Bone marrow (tissue), 2 donors: ENCODE results near the gene TLL2.

Source experiments
- DNase-seq, 2 donors: peaks; one replicate each; lab custom pipeline; 2025; lab: John Stamatoyannopoulos, UW

Gene TLL2

DNA sequence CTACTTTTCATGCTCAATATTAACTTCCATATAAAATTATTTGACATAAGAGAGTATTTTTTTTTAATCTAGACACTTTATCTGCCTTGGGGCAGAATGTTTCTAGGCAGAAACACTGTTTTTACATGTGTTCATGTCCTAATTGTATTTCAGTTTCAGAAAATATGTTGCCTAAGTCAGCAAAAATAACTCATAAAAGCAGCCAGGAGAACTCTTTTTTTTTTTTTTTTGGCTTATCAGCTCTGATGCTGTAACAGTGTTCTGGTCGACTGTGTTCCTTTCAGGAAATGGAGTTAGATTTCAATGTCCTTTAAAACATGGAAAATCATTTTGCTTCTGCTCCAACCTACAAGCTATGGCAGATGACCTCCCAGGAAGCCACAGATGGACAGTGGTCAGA lies 91.7 kb downstream of the TLL2 start:
- no peak for DNase-seq

DNA sequence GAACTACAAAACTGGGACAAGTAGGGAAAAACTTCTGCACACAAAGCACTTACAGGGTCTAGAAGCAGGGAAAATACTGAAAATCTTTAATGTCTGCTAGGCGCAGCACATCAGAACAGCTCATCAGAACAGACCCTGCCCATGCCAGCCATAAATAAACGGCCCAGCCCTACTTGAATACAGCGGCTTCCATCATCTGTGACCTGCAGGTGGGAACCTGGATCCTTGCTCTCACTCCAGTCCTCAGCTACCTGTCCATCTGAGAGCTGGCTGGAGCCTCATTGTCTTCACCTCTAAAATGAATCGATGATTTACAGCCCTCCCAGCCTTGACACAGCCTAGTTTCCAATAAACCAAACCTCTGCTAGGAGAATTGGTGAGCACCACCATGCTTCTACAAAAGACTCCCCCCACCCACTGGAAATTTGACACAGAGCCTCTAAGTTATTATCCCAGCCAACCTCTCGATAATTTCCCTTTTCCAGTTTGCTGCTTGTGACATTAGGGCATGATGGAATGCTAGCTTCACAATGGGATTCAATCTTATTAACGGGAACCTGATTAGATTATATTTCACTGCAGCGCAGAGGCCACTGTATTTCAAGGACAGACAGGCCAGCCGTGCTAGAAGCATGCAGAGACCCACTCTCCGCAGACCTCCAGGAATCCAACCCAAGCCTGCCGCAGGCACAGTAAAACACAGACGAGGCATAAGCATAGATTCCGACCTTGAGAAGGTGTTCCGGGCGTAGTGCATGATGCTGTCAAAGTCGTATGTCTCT lies 93.3 kb downstream of the TLL2 start:
- DNase-seq = no peak

DNA sequence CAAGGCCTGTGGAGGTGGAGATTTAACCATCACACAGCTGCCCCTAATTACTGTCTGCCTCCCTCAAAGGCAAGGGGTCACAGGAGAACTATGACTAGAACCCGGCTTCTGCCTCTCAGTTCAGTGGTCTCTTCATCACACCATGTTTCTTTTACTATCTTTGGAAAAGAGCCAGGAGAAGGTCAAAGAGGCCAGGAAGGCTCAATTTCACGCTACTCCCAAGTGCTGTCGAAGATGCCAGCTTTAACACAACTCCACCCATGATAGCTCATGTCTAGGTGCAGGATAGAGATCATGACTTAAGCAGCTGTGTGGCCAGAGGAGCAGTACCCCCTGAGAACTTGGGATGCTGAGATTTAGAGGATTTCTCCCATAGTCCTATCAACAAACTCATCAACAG lies 94.4 kb downstream of the TLL2 start:
- no peak for DNase-seq

DNA sequence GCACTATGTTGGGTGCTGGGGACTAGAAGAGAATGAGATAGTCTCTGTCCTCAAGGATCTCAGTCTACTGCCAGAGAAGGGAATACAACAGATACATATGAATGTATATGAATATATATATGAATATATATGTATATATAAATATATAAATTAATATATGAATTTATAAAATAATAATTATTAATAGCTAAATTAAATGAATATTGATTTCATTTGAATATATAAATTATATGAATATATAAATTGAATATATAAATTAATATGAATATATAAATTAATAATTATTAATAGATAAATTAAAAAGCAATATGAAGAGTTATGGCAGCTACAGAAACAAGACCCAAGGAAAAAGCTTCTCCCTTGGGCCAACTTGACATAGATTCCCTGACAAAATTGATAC lies 95.1 kb downstream of the TLL2 start:
- no peak for DNase-seq

DNA sequence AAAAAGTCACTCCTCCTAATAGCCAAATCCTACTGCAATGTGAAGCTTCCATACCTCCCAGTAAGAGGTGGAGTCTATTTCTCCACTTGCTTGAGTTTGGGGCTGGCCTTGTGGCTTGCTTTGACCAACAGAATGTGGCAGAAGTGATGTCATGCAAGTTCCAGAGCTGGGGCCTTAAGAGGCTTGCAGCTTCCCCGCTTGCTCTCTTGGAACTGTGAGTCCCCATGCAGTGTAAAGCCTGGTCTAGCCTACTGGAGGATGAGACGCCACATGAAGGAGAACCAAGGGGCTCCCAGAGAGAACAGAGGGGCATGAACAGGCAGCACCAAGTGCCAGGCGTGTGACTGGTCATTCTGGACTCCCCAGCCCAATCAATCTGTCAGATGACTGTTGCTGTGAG lies 96.3 kb downstream of the TLL2 start:
- no peak for DNase-seq

DNA sequence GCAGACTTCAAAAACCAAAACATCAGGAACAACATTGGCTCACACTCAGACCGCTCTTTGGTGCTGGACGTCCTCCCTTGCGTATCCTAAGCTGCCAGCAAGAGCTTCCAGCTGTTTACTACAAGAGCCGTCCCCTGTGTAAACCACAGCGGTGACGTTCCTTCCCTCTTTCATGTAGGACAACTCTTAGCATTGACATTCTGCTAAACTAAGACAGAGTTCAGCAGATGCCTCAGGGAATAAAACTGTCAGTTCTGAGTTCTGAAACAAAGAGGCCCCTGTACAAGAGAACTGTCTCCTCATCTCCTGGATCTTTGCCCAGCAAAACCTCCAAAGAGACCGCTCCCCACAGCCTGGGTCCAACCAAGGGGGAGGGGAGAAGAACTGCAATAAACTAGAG lies 97.1 kb downstream of the TLL2 start:
- no peak for DNase-seq

DNA sequence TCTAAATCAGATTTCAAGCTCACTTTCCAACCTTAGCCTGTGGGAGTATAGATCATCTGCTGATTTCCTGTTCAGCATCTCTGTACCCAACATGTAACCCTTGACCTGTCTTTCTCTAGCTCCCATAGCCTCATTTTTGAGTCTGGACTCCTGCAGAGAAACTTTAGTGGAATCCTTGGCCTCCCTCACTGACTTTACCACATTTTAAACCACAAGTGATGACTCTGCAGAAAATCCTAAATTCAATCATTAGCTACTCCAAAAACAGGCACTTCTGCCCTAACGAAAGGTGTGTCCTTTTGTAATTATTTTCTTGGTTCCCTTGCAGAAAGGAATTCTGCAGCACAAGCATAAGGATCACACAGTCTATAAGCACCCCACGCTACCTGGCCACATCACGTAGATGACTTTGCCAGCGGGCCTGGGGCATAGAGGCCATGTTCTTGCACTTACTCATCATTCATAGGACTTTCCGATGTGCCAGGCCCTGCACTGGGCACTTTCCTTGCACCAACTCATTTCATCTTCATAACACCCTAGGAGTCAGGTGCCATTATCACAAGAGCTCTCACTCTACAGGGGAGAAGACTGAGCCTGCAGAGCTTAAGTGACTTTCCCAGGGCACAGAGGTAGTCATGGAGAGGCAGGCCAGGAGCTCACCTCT lies 97.7 kb downstream of the TLL2 start:
- DNase-seq = no peak

DNA sequence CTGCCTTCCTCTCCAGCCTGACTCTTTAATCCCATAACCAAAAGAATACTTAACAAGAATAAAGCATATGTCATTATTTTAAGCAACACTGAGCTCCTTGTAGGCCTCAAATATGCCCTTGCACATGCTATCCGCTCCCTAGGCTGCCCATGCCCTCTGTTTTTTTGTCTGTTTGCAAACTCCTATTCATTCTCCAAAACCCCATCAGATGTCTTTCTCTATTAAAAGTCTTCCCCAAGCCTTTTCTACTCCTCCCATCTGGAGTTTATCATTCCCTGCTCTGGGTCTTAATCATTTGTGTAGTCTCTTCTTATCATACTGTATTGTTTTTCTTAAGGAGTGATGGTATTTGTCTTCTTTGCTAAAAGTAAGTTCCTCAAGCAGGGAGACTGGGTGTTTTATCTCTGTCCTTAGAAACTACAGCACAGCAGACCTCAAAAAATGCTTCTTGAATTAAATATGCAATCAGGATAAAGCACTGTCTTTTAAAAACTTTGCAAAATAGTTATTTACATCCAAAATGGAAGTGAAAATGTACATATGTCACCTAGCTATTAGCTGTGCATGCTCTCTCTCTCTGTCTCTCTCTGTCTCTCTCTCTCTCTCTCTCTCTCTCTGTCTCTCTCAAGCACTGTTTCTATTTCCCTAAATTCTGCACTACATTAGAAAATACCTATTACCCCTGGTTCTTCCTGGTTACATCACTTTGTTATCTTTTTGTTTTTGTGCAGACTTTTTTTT lies 98.4 kb downstream of the TLL2 start:
- no peak for DNase-seq

DNA sequence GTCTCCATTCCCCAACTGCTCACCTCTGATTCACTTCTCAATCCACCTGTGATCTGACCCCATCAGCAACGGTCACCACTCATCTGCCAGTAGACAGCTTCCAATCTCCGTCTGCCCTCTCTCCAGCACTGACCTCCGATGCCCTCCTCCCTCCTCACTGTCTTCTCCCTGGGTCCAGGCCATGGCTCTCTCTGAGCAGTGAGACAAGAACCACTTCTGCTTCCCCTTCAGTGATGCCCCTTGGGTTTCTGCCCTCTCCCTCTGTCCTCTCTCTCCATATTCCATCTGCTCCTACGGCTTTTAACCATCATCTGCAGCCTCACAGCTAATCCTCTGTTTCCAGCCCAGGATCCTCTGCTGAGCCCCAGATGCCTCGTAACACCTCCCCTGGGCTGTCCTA lies 99.4 kb downstream of the TLL2 start:
- DNase-seq = no peak

DNA sequence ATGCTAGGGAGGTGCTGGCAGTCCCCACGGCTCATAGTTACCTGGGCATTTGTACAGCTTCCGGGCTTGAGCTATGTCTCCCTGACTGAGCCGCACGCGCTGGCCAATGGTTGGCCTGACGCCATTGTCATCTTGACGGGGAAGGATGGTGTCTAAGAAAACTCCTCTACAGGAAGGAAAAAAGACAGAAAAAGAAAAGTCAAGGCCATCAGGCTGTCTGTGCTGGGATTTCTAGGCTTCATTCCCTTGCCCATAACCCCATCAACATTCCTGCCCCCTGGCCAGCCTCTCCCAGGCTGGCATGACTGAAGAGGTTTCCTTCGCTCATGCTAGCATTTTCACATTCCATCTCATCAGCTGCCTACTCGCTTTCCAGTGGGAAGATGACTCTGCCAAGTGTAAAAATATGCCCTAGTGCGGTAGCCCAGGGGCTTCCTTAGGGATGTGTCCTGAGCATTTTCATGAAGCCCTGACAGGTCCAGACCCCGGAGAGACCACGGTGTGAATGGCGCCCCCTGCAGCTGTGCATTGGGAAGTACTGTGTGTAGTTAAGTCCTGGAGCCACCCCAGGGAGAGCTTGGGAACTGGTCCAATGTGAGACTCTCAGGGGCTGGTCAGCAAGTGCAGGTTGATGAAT lies 100.5 kb downstream of the TLL2 start:
- DNase-seq = no peak

DNA sequence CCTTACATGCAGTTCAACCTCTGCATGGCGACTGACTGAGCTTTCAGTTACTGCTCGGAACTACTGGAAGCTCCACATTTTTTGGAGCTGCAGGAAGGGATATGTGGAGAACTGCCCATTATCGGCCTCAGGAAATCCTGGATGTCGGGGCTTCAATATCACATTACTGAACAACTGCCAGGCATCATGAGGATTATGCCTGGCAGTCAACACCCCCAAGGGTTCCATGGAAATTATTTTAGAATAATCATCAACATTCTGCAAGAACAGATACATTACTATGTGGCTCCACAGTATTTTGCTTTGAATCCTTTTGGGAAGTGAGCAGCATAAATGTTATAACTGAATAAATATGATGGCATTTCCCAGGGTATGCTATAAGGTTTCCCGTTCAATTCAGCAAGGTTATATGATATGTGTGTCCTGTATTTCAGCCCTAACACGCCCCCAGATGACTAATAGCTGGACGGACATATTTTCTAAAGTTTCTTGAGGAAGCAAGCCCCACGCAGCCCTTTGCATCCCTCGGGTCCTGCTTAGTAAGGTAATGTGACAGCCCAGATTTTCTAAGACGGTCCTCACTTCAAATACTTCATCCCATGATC lies 101.9 kb downstream of the TLL2 start:
- DNase-seq = no peak

DNA sequence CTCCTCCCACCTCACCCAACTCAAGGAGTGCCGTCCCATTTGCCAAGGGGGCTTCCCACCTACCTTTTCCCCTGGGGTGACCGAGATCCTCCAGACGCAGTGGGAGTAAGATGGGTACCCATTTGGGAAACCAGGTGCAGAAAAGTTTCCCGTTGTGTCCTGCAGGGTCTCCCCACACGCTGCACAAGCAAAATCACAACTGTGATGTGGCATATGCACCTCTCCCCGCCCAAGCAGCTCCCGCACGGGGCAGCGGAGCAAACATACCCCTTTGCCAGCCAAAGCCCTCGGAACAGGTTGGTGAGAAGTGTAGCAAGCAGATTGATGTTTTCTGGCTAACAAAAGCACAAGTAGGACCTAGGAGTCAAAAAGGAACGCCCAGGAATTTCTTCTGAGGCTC lies 103.4 kb downstream of the TLL2 start:
- DNase-seq = no peak

DNA sequence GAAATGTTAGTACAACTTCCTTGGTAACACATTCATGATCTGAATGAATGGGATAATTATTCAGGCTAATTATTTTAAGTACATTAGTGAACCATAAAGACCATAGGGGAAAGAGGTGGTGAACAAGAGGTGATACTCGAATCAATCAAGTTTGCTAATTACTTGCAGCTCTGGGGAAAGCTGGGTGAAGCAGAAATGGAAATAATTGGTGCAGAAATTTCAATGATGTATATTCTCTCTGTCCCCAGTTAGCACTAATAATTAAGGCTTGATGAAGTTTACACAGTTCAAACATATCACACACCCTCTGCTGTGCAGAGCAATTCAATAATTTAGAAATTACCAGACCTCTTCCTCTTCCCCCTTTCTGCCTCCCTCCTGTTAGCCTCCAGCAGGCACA lies 105.5 kb downstream of the TLL2 start:
- no peak for DNase-seq

DNA sequence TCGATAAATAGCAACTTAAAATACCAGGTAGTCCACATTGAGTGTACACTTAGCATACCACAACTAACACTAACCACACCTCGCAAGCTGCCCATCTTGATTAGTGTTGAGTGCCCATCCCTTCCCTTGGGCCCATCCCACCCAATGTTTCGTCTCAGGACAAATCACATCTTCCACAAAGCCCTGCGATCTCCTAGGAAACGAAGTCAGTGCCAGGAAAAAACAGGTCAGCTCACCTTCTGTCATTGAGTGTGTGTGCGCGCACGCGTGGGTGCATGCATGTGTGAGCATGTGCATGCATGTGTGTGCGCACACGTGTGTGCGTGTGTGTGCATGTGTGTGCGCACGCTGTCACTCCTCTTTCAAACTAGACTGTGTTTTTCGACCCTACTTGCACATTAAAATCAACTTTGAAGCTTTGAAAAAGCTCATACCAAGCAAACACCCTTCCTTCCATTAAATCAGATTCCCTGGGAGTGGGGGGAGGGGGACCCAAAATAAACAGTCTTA lies 106.1 kb downstream of the TLL2 start:
- DNase-seq = no peak

DNA sequence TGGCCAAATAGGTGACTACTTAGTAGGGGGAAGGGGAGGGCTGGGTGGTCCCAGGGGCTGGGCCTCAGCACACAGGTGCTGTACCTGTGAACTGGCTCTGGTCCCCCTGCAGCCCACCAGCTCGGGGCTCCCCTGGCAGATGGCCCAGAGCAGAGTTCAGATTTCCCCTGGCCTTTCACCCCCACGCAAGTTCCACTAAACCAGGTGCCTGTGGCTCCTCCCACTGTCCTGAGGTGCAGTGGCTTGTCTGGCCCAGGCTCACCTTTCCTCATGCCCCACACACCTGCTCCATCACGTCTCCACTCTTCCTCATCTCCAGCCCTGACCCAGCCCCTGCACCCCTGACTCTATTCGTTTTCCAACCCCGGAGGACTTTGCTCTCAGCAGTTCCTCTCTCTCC lies 107.6 kb downstream of the TLL2 start:
- DNase-seq = no peak

DNA sequence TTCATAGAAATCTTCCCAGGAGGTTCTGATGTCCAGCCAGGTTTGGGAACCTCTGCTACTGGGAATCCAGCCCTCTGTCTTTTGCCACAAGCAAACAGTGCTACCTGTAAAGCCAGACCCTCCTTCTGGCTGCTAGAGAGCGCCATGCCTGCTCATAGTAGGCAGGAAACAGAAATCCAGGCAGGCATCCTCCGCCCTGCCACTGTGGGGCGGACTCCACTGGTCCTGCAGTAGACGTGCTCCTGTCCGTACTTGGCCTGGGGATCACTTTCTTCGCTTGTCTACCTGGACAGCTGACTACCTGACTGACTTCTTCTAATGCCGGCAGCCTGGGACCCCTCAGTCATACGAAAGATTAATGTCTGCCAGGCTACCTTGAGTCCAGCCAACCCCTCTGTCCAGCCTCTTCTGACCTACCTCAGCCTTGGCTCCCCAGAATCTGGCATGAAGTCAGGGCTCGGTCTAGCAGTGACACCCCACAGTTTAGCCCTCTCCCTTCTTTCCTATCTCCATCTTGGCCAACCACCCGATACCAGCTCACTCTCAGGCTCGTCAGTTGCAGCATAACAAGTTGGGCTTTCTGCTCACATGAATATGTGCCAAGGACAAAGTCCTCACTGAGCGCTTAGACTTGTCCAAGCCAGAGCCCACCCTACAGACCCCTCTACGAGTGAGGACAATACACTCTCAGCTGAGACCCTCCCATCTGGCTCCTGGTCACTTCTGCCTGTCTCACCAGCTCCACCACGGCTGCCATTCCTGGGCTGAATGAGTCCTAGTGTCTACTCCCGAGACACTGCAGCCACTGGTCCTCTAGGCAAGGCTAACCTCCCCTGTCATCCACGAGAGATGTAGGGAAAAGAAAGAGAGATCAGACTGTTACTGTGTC lies 111.1 kb downstream of the TLL2 start:
- no peak for DNase-seq

DNA sequence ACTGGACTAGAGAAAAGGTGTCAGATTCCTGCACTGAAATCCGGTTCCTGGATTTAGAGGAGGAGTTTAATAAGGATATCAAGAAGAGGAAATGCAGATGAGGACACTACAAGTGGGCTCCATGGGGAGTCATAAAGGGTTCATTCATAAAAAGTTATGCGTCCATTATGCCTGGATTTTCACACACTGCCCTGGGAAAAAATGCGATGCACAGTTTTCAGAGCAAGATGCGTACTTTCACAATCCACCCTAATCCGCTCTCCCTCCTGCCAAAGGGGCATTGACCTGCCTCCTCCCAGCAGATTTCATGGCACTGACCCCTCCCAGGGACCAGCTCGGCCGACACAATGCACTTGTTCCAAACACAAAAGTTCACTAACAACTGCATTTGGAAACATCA lies 112.7 kb downstream of the TLL2 start:
- DNase-seq = no peak

DNA sequence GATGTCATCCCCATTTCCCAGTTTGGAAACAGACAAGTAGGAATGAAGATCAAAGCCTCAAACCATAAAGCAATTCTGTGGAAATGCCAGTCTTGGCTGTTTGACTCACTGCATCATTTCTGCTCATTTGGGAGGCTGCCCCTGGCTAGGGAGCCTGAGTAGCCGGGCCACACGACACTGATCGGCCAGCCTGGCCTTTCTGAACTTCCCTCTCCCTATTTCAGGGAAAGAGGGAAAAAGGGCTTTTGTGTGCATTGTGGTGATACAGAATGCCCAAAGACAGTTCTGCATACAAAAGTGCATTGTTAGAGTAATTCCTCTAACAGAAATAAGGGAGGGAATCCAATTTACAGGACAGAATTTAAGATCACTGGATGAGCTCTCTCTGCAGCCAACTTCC lies 113.3 kb downstream of the TLL2 start:
- no peak for DNase-seq

DNA sequence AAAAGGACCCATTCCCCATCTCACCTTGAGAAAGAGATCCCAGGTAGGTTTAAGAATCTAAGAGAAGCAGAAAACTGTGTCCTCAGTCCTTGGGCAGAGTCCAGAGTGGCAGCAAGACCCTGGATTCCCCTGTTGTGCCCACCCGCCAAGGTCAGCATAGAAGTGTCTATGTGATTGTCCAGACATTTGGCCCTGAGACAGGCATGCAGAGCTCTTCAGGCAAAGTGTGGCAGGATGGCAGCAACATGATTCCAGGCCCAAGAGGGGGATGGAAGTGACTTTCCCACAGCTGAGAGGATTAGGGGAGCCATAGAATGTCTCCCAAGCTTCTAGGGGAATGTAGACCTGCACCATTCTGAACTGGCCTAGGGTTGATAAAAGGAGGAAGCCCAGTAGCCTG lies 115.8 kb downstream of the TLL2 start:
- no peak for DNase-seq

DNA sequence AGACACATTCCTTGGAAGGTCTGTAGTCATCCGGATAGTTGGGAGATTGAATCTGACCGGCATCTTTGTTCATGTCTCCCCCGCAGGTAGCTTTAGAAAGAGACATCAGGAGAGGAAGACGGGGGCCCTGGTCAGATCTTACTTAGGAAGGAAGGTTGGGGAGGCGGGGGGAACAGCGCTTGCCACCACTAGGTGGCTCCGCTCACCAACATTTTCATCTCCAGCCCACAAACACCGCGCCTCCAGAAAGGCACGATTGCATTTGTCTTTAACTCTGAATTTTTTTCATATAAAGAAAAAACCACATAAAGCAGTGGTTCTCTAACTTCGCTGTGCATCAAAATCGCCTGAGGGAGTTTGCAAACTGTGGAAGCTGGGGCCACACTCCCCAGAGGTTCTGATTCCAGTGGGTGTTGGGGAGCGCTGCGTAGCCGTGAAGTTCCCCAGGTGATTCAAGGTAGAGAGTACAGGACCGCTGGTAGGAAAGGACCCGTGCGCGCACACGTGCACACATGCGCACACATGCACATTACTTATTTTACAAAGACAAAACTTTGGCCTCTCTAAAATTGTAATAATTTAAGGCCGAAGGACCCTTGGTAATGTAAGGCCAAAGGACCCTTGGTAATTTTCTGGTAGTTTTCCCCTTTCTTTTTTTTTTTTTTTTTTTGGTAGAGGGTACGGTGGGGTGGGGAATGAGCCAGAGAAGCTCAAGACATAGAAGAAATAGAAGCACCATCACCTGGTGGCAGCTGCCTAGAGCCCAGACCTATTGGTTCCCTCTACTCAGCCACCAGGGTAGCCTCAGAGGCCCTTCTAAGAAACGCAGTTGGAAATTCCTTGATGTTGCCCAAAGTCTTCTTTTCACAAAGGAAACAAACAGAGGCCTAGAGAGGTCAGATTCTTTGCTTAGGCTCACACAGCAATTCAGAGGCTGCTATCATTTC lies 117.5 kb downstream of the TLL2 start:
- peak; percentile 11 to 21 for DNase-seq
